ENCODE data around the gene SLC1A6.
"Not testable (repeated sequence)": the region's sequence is repeated elsewhere in the genome, so short reads cannot be mapped to it uniquely, and the experiment has no call there.

The SLC1A6 gene

DNA sequence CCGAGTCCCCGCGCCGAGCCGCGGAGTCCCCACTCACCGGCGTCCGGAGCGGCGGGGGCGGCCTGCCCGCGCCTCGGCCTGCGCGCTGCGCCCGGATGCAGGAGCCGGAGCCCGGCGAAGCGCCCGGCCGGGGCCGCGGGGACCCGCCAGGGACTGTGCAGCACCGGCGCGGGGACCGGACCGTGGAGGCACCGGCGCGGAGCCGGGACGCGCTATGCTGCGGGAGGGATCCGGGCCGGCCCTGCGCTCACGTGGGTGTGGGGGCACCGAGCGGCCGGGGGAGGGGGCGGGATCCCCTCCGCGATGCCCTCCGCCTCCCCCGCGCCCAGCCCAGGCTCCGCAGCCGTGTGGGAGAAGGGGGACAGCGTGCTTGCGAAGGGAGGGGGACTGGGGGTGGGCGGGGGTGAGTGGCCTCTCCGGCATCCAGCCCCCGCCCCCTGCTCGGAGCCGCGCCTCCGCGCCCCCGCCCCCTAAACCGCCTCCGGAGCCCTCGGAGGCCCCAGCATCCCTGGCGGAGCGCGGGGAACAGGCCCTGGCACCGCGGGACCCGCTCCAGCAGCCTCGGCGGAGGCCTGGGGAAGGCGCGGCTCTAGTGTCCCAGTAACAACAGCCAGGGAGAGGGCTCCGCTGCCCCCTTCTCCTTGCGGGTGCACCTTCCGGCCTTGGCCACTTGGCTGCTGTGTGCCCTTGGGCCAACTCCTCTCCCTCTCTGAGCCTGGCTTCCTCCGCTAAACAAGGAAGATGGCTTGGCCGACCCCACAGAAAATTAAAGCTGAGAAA is at the start of gene SLC1A6:
SLC1A6 (minus strand) TSS at position 389 of the 780 bp plus-strand sequence. CDS start 6,954 bp downstream, outside the sequence.
- in situ Hi-C loops (cut with MboI; ENCODE audit: low sequenced_read_pairs), result no loop called here

- in situ Hi-C loops (cut with MboI; ENCODE audit: low sequenced_read_pairs), result no loop called here
Observed at GRCh38 chr19:15028490-15028889, 48.8 kb upstream of the SLC1A6 start.

DNA sequence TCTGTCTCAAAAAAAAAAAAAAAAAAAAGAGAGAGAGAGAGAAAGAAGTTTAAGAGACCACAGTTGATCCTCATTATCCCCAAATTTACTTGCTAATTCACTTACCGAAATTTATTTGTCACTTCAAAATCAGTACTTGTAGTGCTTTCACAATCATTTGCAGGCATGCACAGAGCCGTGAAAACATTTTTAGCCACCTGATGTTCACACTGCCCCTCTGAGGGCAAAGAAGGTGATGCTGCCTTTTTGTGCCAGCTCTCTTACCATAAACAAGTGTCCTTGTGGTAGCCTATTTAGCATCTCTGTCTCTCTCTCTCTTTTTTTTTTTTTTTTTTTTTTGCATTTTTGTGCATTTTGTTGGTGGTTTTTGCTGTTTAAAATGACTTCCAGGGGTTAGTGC is 45.6 kb upstream of the SLC1A6 start:
- in situ Hi-C loops (cut with MboI; ENCODE audit: low sequenced_read_pairs), result no loop called here

DNA sequence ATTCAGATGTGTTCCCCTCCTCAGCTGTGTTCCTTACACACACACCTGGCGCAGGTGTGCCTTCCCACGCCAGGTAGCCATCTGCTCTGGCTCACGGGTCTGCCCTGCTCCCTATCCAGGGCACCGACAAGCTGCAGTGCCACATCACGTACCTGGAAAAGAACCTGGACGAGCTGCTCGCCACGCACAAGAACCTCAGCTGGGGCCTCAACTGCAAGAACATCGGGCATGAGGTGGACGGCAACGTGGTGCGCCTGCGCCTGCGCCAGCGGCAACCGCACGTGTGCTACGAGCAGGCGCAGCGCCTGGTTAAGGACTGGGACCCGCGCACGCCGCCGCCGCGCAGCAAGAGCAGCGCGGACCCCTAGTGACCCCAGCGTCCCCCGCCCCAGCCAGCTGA is 43.1 kb upstream of the SLC1A6 start:
- in situ Hi-C loops (cut with MboI; ENCODE audit: low sequenced_read_pairs), result no loop called here

DNA sequence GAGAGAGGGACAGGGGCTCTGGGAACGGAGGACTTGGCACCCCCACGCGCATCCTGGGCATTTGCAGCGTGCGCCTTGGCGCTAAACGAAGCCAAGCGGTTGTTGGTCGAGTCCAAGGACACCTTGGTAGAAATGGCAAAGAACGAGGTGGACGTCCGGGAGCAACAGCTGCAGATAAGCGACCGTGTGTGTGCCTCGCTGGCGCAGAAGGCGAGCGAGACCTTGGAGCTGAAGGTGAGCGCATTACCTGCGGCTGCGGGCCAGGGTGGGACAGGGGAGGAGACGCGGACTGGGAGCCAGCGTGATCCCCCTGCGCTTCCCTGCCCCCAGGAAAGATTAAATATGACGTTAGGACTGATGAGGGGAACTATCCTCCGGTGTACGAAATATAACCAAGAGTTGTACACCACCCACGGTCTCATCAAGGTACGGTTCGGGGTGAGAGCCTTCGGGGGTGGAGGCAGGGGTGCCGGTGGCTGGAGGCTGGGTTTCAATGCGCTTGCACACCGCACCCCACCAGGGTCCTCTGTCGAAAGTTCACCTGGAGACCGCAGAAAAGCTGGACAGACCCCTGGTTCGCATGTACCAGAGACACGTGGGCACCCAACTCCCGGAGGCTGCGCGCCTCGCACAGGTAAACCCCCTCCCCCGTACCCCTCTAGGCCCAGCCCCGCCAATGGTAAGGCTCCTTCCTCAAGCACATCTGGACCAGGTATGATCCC is 41.8 kb upstream of the SLC1A6 start:
- in situ Hi-C loops (cut with MboI; ENCODE audit: low sequenced_read_pairs), result no loop called here

DNA sequence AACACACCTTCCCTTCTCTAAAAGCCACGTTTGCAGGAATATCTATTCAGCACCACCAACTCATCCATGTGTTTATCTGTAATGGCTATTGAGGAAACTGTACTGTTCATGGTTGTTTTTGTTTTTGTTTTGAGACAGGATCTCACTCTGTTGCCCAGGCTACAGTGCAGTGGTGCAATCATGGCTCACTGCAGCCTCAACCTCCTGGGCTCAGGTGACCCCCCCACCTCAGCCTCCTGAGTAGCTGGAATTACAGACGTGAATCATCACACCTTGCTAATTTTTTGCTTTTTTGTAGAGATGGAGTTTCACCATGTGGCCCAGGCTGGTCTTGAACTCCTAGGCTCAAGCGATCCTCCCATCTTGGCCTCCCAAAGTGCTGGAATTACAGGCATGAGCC is 39.2 kb upstream of the SLC1A6 start:
- in situ Hi-C loops (cut with MboI; ENCODE audit: low sequenced_read_pairs), result not testable (repeated sequence)

DNA sequence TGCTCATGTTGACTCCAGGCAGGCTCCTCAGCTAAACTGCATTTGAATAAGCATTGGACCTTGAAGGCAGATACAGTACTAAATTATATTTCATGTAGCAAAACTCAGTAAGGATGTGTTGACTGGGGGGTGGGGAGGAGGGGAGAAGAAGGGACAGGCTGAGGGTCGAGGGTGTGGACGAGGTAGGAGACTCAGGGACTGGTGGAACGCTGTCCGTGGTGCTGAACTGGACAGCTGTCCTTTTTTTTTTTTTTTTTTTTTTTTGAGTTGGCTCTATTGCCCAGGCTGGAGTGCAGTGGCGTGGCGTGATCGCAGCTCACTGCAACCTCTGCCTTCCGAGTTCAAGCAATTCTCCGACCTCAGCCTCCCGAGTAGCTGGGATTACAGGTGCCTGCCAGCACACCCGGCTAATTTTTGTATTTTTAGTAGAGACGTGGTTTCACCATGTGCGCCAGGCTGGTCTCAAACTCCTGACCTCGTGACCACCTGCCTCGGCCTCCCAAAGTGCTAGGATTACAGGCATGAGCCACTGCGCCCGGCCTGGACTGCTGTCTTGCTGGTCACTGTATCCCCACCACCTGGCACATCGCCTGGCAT is 36.4 kb upstream of the SLC1A6 start:
- in situ Hi-C loops (cut with MboI; ENCODE audit: low sequenced_read_pairs), result no loop called here

- in situ Hi-C loops (cut with MboI; ENCODE audit: low sequenced_read_pairs), result no loop called here
Observed at GRCh38 chr19:15014579-15014978, 34.9 kb upstream of the SLC1A6 start.

GRCh38 chr19:15010501-15011300 is 31.0 kb upstream of the SLC1A6 start:
- in situ Hi-C loops (cut with MboI; ENCODE audit: low sequenced_read_pairs), result no loop called here

GRCh38 chr19:15008308-15008707 is 28.6 kb upstream of the SLC1A6 start:
- in situ Hi-C loops (cut with MboI; ENCODE audit: low sequenced_read_pairs), result no loop called here

GRCh38 chr19:14997981-14998380 is 18.3 kb upstream of the SLC1A6 start:
- in situ Hi-C loops (cut with MboI; ENCODE audit: low sequenced_read_pairs), result no loop called here

DNA sequence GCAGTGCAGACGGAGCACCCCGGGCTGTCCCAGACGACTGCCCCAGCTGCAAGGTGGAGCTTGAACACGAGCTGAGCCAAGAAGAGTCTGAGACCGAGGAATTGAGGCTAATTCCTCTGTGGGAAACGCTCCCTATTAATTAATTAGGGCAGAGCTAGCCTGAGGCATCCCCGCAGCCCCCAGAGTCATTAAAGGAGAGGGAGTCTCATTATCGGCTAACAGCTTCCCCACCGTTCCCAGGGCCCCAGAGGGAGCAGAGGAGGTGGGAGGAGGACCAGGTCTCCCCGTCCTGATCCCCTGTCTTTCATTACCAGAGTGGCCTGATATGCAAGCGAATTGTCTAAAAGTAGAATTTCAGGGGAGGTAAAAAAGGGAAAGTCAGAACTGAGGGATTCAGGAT is 13.1 kb upstream of the SLC1A6 start:
- in situ Hi-C loops (cut with MboI; ENCODE audit: low sequenced_read_pairs), result no loop called here

GRCh38 chr19:14985133-14985532 is 5.5 kb upstream of the SLC1A6 start:
- in situ Hi-C loops (cut with MboI; ENCODE audit: low sequenced_read_pairs), result no loop called here

GRCh38 chr19:14978161-14978776 is 1.4 kb downstream of the SLC1A6 start:
- in situ Hi-C loops (cut with MboI; ENCODE audit: low sequenced_read_pairs), result no loop called here

- in situ Hi-C loops (cut with MboI; ENCODE audit: low sequenced_read_pairs), result no loop called here
Observed at GRCh38 chr19:14977128-14977527, 2.5 kb downstream of the SLC1A6 start.

- in situ Hi-C loops (cut with MboI; ENCODE audit: low sequenced_read_pairs), result no loop called here
Observed at GRCh38 chr19:14974488-14974887, 5.2 kb downstream of the SLC1A6 start.

- in situ Hi-C loops (cut with MboI; ENCODE audit: low sequenced_read_pairs), result no loop called here
Observed at GRCh38 chr19:14972676-14973075, 7.0 kb downstream of the SLC1A6 start.

- in situ Hi-C loops (cut with MboI; ENCODE audit: low sequenced_read_pairs), result no loop called here
Observed at GRCh38 chr19:14971474-14971873, 8.2 kb downstream of the SLC1A6 start.

DNA sequence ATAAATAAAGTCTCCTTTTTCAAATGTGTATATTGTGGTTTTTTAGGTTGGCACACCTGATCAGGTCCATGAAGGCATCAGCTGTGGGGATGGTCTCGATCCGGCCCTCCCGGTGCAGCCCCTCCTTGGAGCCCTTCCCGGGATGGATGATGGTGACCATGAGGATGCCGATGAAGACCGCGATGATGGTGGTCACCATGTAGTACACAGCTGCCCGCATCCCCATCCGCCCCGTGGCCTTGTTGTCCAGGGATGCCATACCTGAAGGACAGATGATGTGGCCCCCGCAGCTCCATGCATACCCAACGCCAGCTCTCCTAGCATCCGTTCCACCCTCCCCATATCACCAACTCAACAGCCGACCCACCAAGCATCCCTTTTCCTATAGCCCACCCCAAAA is 11.4 kb downstream of the SLC1A6 start:
- in situ Hi-C loops (cut with MboI; ENCODE audit: low sequenced_read_pairs), result no loop called here

GRCh38 chr19:14961956-14962685 is 17.5 kb downstream of the SLC1A6 start:
- in situ Hi-C loops (cut with MboI; ENCODE audit: low sequenced_read_pairs), result no loop called here
